Measurements from ENCODE around the gene CDC20B. TPM values are rescaled to one million over a fixed set of nuclear protein-coding genes. Genes with fewer than 3 reads are reported as not detected.
"Not testable (repeated sequence)": the region's sequence is repeated elsewhere in the genome, so short reads cannot be mapped to it uniquely, and the experiment has no call there.

Gene CDC20B
- total and polyA plus RNA-seq, 2 donors: not detected

DNA sequence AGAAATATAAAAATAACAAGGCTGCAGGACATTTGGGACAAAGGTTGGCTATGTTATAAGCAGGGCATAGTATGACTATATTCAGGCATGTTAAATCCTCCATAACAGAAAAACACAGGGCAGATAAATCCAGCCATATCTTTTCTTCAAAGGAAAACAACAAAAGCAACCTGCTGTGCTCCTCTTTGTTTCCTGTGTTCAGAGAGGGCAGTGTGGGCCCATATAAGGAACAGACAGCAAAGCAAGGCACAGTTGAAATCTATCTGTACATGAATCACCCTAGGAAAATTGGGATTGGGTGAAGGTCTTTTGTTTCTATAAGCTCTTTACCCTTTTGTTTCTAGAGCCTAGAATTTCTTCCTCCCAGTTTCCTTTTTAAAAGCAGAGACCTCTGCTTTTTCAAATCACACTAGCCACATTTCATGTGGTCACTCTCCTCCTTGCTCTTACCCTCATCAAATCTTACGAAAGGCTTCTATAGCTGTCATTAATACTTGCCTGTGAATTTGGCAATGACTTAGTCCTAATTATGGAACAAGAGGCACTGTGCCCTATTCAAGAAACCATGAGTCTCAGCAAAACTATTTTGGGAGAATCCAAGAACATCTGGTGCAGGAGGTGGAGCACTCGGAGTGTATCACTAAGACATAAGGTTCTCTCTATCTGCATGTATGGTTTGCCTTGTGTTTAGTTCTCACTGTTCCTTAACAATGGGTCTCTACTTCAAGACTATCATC lies 68.8 kb downstream of the CDC20B start:
- DNase-seq (ENCODE audit: extremely low spot score): no peak
- Histone ChIP-seq H3K36me3 (ENCODE audit: insufficient read depth) (no peaks in the 10 kb centered on the region), H3K4me1 (ENCODE audit: insufficient read depth) (no peaks in the 10 kb centered on the region), H3K27ac (ENCODE audit: low read depth) (no peak overlapping the region), H3K4me3 (ENCODE audit: low read depth, low read length) (no peak overlapping the region)
- 87% methylated on average over 2 of the region's 2 CpGs for WGBS

- H3K27ac ChIP-seq (ENCODE audit: low read depth): no peak within 1 kb of the TSS
- WGBS: 51% methylated on average over 3 of the region's 3 CpGs
Measured at GRCh38 chr5:55102348-55102747, 70.6 kb downstream of the CDC20B start, which contains the start of gene GZMA. Gene GZMA, plus strand, starts transcription at chr5:55102646. Its CDS starts 37 bp downstream, at chr5:55102683.

GRCh38 chr5:55101556-55102276 lies 71.3 kb downstream of the CDC20B start:
- Histone ChIP-seq H3K27ac (ENCODE audit: low read depth) (no peak overlapping the region), H3K4me3 (ENCODE audit: low read depth, low read length) (no peak overlapping the region), H3K4me1 (ENCODE audit: insufficient read depth) (no peaks in the 10 kb centered on the region), H3K36me3 (ENCODE audit: insufficient read depth) (no peaks in the 10 kb centered on the region)
- DNase-seq (ENCODE audit: extremely low spot score): no peak
- WGBS: 68% methylated on average over 5 of the region's 5 CpGs

More at GRCh38 chr5:55102348-55102747, 70.6 kb downstream of the CDC20B start, which contains the start of gene GZMA:
- no peak within 1 kb of the TSS for H3K4me3 ChIP-seq (ENCODE audit: low read depth, low read length)
- H3K4me1 ChIP-seq (ENCODE audit: insufficient read depth): no peaks in the 10 kb centered on the region
- no peaks in the 10 kb centered on the region for H3K36me3 ChIP-seq (ENCODE audit: insufficient read depth)
- DNase-seq (ENCODE audit: extremely low spot score): no peak

DNA sequence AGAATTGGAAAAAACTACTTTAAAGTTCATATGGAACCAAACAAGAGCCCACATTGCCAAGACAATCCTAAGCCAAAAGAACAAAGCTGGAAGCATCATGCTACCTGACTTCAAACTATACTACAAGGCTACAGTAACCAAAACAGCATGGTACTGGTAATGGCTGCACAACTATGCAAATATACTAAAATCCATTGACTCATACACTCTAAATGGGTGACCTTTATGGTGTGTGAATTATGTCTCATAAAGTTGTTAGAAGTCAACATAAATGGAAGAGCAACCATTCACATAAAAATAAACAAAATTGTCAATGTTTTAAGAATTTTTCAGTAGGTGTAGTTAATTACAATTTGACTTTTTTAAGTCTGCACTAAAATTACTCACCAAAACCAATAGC lies 71.8 kb downstream of the CDC20B start:
- not testable (repeated sequence) for H3K4me3 ChIP-seq (ENCODE audit: low read depth, low read length); H3K4me1 ChIP-seq (ENCODE audit: insufficient read depth); H3K27ac ChIP-seq (ENCODE audit: low read depth); DNase-seq (ENCODE audit: extremely low spot score); H3K36me3 ChIP-seq (ENCODE audit: insufficient read depth)

- Histone ChIP-seq H3K4me1 (ENCODE audit: insufficient read depth) (no peaks in the 10 kb centered on the region), H3K36me3 (ENCODE audit: insufficient read depth) (no peaks in the 10 kb centered on the region), H3K4me3 (ENCODE audit: low read depth, low read length) (no peak overlapping the region), H3K27ac (ENCODE audit: low read depth) (no peak overlapping the region)
- 76% methylated on average over 6 of the region's 6 CpGs for WGBS
- DNase-seq (ENCODE audit: extremely low spot score): no peak
Measured at GRCh38 chr5:55096861-55097260, 76.1 kb downstream of the CDC20B start.

- Histone ChIP-seq H3K4me3 (ENCODE audit: low read depth, low read length) (no peak overlapping the region), H3K4me1 (ENCODE audit: insufficient read depth) (no peaks in the 10 kb centered on the region), H3K36me3 (ENCODE audit: insufficient read depth) (no peaks in the 10 kb centered on the region), H3K27ac (ENCODE audit: low read depth) (no peak overlapping the region)
- WGBS: 73% methylated on average over 3 of the region's 3 CpGs
- DNase-seq (ENCODE audit: extremely low spot score): no peak
Measured at GRCh38 chr5:55096182-55096581, 76.8 kb downstream of the CDC20B start.

GRCh38 chr5:55091011-55091410 lies 82.0 kb downstream of the CDC20B start:
- H3K4me3 ChIP-seq (ENCODE audit: low read depth, low read length); H3K27ac ChIP-seq (ENCODE audit: low read depth); H3K36me3 ChIP-seq (ENCODE audit: insufficient read depth); H3K4me1 ChIP-seq (ENCODE audit: insufficient read depth); DNase-seq (ENCODE audit: extremely low spot score): not testable (repeated sequence)
- WGBS: 87% methylated on average over 6 of the region's 6 CpGs

- WGBS: 75% methylated on average over 2 of the region's 2 CpGs
- DNase-seq (ENCODE audit: extremely low spot score); H3K4me3 ChIP-seq (ENCODE audit: low read depth, low read length); H3K4me1 ChIP-seq (ENCODE audit: insufficient read depth); H3K27ac ChIP-seq (ENCODE audit: low read depth); H3K36me3 ChIP-seq (ENCODE audit: insufficient read depth): not testable (repeated sequence)
Measured at GRCh38 chr5:55089301-55089700, 83.7 kb downstream of the CDC20B start.

DNA sequence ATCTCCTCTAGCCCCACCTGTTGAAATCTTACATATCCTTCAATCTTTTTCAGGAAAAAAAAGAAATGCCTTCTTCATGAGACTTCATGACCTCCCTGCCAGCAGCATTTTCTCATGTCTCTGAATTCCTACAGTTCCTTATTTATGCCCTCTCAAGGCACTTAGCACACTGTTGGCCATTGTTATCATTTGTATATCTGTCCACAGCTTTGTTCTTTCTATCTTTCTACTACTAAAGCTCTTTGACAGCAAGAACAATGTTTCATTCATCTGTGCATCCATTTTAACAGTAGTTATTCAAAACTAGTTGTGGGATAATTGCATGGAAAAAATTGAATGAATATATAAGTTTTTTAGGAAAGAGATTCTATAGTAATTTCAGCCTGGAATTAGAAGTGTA lies 91.4 kb downstream of the CDC20B start:
- H3K4me1 ChIP-seq (ENCODE audit: insufficient read depth): no peaks in the 10 kb centered on the region
- no peak for DNase-seq (ENCODE audit: extremely low spot score)
- no peaks in the 10 kb centered on the region for H3K36me3 ChIP-seq (ENCODE audit: insufficient read depth)

DNA sequence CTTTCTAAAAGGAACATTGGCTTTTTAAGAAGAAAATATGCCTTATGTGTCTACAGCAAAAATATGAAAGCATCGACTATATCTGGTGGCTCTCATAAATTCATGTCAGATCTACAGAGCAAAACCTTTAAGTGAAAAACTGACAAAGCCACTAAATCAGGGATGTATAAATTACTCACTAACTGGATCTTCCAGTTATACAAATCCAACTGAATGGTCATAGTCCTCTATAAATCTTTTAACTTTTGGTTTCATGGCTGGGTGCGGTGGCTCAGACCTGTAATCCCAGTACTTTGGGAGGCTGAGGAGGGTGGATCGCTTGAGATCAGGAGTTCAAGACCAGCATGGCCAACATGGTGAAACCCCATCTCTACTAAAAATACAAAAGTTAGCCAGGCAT lies 99.8 kb downstream of the CDC20B start:
- Histone ChIP-seq H3K4me1 (ENCODE audit: insufficient read depth) (no peaks in the 10 kb centered on the region), H3K36me3 (ENCODE audit: insufficient read depth) (no peaks in the 10 kb centered on the region), H3K4me3 (ENCODE audit: low read depth, low read length) (no peak overlapping the region), H3K27ac (ENCODE audit: low read depth) (no peak overlapping the region)
- no peak for DNase-seq (ENCODE audit: extremely low spot score)
- 87% methylated on average over 3 of the region's 3 CpGs for WGBS

More for the DNA sequence above, 91.4 kb downstream of the CDC20B start:
- no peak overlapping the region for H3K4me3 ChIP-seq (ENCODE audit: low read depth, low read length)
- no peak overlapping the region for H3K27ac ChIP-seq (ENCODE audit: low read depth)

GRCh38 chr5:55072666-55073065 lies 100.3 kb downstream of the CDC20B start:
- Histone ChIP-seq H3K4me3 (ENCODE audit: low read depth, low read length) (no peak overlapping the region), H3K4me1 (ENCODE audit: insufficient read depth) (no peaks in the 10 kb centered on the region), H3K27ac (ENCODE audit: low read depth) (no peak overlapping the region), H3K36me3 (ENCODE audit: insufficient read depth) (no peaks in the 10 kb centered on the region)
- WGBS: 67% methylated on average over 2 of the region's 2 CpGs
- no peak for DNase-seq (ENCODE audit: extremely low spot score)

DNA sequence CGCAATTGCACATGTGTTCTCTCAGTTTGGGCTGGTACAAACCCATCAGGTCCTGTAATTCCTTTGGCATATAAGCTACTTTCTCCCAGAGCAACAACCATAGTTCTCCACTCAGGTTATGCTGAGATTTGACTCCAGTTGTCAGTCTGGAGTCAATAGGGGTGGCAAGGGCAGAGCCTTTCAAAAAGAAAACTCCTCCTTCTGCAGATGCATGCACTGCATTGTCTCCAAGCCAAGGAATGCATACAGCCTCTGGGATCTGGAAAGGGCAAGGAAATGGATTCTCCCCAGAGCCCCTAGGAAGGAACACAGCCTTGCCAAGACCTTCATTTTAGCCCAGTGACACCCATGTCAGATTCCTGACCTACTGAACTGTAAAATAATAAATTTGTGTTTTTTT lies 101.6 kb downstream of the CDC20B start:
- Histone ChIP-seq H3K27ac (ENCODE audit: low read depth) (no peak overlapping the region), H3K4me1 (ENCODE audit: insufficient read depth) (no peaks in the 10 kb centered on the region), H3K4me3 (ENCODE audit: low read depth, low read length) (no peak overlapping the region), H3K36me3 (ENCODE audit: insufficient read depth) (no peaks in the 10 kb centered on the region)
- DNase-seq (ENCODE audit: extremely low spot score): no peak
- WGBS: 91% methylated on average over 1 of the region's 1 CpG

- Histone ChIP-seq H3K27ac (ENCODE audit: low read depth) (no peak overlapping the region), H3K4me1 (ENCODE audit: insufficient read depth) (no peaks in the 10 kb centered on the region), H3K4me3 (ENCODE audit: low read depth, low read length) (no peak overlapping the region), H3K36me3 (ENCODE audit: insufficient read depth) (no peaks in the 10 kb centered on the region)
- no peak for DNase-seq (ENCODE audit: extremely low spot score)
- WGBS: 76% methylated on average over 1 of the region's 1 CpG
Measured at GRCh38 chr5:55070968-55071367, 102.0 kb downstream of the CDC20B start.

- Histone ChIP-seq H3K4me3 (ENCODE audit: low read depth, low read length) (no peak overlapping the region), H3K4me1 (ENCODE audit: insufficient read depth) (no peaks in the 10 kb centered on the region), H3K36me3 (ENCODE audit: insufficient read depth) (no peaks in the 10 kb centered on the region), H3K27ac (ENCODE audit: low read depth) (no peak overlapping the region)
- DNase-seq (ENCODE audit: extremely low spot score): no peak
- whole genome bisulfite sequencing: 97% methylated on average over 3 of the region's 3 CpGs
Measured at GRCh38 chr5:55066277-55066676, 106.7 kb downstream of the CDC20B start.
